GM12874 (cell line): Measurements from ENCODE around the gene GALNT2.

Source experiments
- TF ChIP-seq, protein P1 (sequence below): IDR thresholded peaks from 2 replicates; pipeline ENCODE4 v1.5.1; 2011; ENCODE audit warnings: low read depth, mild to moderate bottlenecking, control low read depth, low read length, moderate library complexity; ENCODE audit not compliant: insufficient read depth

The GALNT2 gene

DNA sequence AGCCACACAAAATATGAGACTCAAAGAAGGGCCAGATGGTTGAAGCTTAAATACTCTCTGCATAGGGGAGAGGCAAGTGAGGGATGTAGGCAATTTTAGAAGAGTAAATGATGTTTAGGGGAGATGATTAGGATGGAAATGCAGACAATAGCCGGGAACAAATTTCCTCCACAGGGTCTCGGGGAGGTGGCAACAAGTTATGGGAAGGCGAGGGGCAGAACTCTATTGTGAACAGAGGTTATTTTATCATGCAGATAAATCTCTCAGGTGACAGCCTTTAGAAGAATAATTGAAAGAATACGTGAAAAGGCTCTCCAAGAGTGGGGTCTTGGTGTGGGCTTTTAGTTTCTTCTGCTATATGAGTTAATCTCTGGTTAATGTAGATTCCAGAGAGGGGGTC, 166.7 kb downstream of the GALNT2 start:
- TF ChIP-seq, protein P1, sequence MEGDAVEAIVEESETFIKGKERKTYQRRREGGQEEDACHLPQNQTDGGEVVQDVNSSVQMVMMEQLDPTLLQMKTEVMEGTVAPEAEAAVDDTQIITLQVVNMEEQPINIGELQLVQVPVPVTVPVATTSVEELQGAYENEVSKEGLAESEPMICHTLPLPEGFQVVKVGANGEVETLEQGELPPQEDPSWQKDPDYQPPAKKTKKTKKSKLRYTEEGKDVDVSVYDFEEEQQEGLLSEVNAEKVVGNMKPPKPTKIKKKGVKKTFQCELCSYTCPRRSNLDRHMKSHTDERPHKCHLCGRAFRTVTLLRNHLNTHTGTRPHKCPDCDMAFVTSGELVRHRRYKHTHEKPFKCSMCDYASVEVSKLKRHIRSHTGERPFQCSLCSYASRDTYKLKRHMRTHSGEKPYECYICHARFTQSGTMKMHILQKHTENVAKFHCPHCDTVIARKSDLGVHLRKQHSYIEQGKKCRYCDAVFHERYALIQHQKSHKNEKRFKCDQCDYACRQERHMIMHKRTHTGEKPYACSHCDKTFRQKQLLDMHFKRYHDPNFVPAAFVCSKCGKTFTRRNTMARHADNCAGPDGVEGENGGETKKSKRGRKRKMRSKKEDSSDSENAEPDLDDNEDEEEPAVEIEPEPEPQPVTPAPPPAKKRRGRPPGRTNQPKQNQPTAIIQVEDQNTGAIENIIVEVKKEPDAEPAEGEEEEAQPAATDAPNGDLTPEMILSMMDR, result no peak

DNA sequence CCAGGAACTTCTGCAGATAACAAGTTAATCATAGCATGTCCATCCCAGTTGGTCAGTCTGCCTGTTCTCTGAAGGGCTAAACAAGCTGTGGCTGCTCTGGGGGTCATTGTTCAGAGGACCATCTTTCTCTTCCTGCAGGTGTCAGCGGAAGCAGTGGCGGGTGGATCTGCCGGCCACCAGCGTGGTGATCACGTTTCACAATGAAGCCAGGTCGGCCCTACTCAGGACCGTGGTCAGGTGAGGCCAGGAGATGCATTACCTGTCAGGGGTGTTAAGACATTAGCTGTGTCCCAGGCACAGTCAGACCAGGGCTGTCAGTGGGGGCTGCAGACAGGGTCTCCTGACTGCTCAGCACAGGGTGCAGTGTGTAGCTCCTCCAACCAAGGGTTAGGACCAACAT, 168.8 kb downstream of the GALNT2 start:
- TF ChIP-seq, protein P1, result no peak

DNA sequence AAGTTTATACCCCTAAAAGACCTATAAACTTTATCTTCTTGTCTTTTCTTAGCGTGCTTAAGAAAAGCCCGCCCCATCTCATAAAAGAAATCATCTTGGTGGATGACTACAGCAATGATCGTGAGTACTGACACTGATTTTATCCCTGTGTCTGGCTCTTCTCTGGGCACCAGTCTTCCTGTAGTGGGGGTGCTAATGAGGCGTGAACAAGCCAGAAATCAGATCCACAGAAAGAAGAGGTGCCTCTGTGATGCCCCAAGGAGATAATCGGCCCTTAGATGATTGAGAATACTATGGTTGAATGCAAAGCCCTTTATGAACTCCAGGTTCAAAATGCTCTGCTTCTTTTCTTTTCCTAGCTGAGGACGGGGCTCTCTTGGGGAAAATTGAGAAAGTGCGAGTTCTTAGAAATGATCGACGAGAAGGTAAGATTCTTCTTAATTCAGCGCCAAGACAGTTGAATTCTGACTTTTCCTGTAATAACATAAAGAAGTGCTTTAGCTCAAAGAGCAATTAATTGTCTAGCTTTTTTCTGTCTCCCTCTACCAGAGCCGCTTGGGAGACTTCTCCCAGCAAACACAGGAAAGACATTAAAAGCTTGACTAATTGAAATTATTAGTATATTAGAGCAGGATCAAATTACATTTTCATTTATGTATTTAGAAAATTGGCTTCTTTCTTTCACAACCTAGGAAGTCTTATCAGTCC, 169.4 kb downstream of the GALNT2 start:
- TF ChIP-seq, protein P1, result no peak

DNA sequence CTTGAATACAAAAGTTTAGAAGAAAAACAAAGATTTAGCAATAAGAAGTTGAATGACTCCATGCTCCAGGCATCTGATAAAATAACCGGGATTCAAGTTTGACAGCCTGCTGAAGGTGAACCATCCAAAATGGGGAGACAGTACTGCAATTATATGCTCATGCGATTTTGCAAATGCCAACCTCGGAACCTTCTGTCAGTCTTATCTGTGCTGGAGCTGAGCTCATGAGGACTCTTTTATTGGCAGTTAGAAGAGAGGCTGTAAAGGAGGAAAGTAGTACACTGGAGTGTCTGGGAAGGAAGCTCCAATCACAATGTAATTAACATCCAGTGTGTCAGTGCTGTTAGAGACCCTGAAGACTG, 170.0 kb downstream of the GALNT2 start:
- TF ChIP-seq, protein P1, result no peak

DNA sequence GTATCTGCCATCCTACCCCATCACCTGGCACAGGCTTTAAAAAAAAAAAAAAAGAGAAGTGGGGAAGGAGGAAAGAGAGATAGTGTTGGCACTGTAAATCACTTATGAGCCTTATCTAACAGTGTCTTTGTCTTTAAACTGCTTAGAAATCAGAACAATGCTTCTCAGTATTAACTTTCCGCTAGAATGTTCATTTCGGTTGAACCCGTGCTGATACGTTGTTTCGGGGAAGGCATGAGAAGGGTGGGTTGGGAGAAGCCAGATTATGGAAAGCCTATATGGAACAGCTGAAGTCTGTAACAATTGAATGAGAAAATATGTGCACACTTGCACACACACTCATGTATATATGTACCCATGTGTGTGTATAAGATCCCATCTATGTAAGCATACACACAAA, 170.8 kb downstream of the GALNT2 start:
- TF ChIP-seq, protein P1, result no peak

DNA sequence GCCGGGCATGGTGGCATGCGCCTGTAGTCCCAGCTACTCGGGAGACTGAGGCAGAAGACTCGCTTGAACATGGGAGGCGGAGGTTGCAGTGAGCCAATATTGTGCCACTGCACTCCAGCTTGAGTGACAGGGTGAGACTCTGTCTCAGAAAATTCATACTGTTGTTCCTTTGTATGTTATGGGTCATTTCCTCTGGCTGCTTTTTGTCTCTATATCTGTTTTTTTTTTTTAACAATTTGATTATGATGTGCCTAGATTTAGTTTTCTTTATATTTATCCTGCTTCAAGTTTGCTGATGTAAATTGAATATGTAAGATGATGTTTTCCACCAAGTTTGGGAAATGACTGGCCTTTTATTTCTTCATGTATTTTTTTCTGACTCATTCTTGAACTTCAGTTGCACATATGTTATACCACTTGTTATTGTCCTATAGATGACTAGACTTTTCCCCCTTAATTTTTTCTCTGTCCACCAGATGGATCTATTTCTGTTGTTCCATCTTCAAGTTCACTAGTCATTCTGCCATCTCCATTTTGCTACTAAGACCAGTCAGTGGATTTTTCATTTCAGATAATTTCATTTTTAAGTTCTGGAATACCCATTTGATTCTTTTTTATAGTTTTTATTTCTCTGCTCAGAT, 173.5 kb downstream of the GALNT2 start:
- TF ChIP-seq, protein P1, result no peak

DNA sequence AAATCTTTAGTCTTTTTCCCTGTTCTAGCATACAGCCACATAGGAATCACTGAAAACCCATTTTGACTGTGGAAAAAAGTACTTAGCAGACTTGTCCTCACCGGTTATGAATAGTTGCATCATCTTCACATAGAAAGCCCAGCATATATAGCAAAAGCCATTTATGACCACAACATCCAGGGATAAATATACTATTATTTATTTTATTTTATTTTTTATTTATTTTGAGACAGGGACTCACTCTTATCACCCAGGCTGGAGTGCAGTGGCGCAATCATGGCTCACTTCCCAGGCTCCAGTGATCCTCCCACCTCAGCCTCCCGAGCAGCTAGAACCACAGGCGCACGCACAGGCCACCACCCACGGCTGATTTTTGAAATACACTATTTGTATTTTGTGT, 175.3 kb downstream of the GALNT2 start:
- TF ChIP-seq, protein P1, result no peak
